Lower leg skin (tissue), 4 donors: Measurements from ENCODE around the gene RFTN2. TPM values are rescaled to one million over a fixed set of nuclear protein-coding genes. Genes with fewer than 3 reads are reported as not detected.

Experiments
- DNase-seq, 2 donors: peaks; one replicate each; pipeline ENCODE4 v3.0.0-alpha.2; 2019; ENCODE audit warnings: low spot score in 2 of 2
- H3K4me3 ChIP-seq: fragments of 200-600 bp; sonication (generic); 2 replicates; pipeline ENCODE4 v1.5.1; 2017; ENCODE audit warnings: mild to moderate bottlenecking, low read depth; ENCODE audit not compliant: poor library complexity, severe bottlenecking
- CTCF ChIP-seq, 3 donors: fragments of 450-650 bp; IDR thresholded peaks; one replicate each; pipeline ENCODE4 v1.5.1; 2016; ENCODE audit warnings: antibody characterized with exemption in 3 of 3, mild to moderate bottlenecking in 3 of 3, moderate library complexity in 2 of 3
- POLR2A ChIP-seq, 2 donors: fragments of 450-650 bp; IDR thresholded peaks; one replicate each; pipeline ENCODE4 v1.6.1; 2016 to 2017; ENCODE audit warnings: antibody characterized with exemption in 2 of 2, mild to moderate bottlenecking in 1 of 2, moderate library complexity in 1 of 2
- WGBS, 2 donors: methylation state at CpG; one replicate each; pipeline ENCODE4 v1.1.5; 2018; 5-methylcytosine and 5-hydroxymethylcytosine counted together
- intact Hi-C: fragments of 100-400 bp; cut with DNase I; formaldehyde crosslinking; loops from one replicate; pipeline ENCODE4 v1.15.0; 2023; ENCODE audit warnings: low total_unique reads
- total RNA-seq, 4 donors: library from RNA; depleted of rRNA; stranded (reverse); fragments of >200 nt; gene quantifications; one replicate each; pipeline ENCODE4 v1.1.0, GENCODE V29; 2016

Gene RFTN2
- total RNA-seq, 4 donors from 2014 or later = 1.5 to 6.5 (median 2.7) TPM

- intact Hi-C loops = no loop called here
- TF ChIP-seq POLR2A (IDR thresholded peaks at IDR 0.05) (no peak), CTCF (IDR thresholded peaks at IDR 0.05) (no peak)
- DNase-seq = no peak
- H3K4me3 ChIP-seq = no peak overlapping the region
Observed at GRCh38 chr2:197669077-197669476, 6.3 kb downstream of the RFTN2 start.

- intact Hi-C loops = no loop called here
- WGBS, 2 donors = 95 to 100% methylated on average over 3 of the region's 3 CpGs
- no peak for TF ChIP-seq POLR2A (IDR thresholded peaks at IDR 0.05)
- TF ChIP-seq CTCF (IDR thresholded peaks at IDR 0.05) = no peak
- no peak for DNase-seq
- H3K4me3 ChIP-seq = no peak overlapping the region
Observed at GRCh38 chr2:197668296-197668695, 7.1 kb downstream of the RFTN2 start.

GRCh38 chr2:197666277-197666676 lies 9.1 kb downstream of the RFTN2 start:
- DNase-seq = no peak
- no peak for TF ChIP-seq POLR2A (IDR thresholded peaks at IDR 0.05)
- no peak for TF ChIP-seq CTCF (IDR thresholded peaks at IDR 0.05)
- no peak overlapping the region for H3K4me3 ChIP-seq
- intact Hi-C loops = no loop called here

GRCh38 chr2:197661626-197662025 lies 13.8 kb downstream of the RFTN2 start:
- H3K4me3 ChIP-seq = no peak overlapping the region
- WGBS, 2 donors = 70 to 76% methylated on average over 3 of the region's 3 CpGs
- intact Hi-C loops = no loop called here
- DNase-seq = no peak
- TF ChIP-seq CTCF (IDR thresholded peaks at IDR 0.05) = no peak
- no peak for TF ChIP-seq POLR2A (IDR thresholded peaks at IDR 0.05)

GRCh38 chr2:197657562-197657961 lies 17.8 kb downstream of the RFTN2 start:
- intact Hi-C loops = loop anchor here (5.0 kb wide), 1 partner anchor 380 kb away; no protein-coding TSS in a partner anchor
- DNase-seq = no peak
- no peak for TF ChIP-seq CTCF (IDR thresholded peaks at IDR 0.05)
- no peak for TF ChIP-seq POLR2A (IDR thresholded peaks at IDR 0.05)
- no peak overlapping the region for H3K4me3 ChIP-seq

GRCh38 chr2:197647961-197648690 lies 27.3 kb downstream of the RFTN2 start:
- no peak overlapping the region for H3K4me3 ChIP-seq
- no peak for TF ChIP-seq POLR2A (IDR thresholded peaks at IDR 0.05)
- no peak for TF ChIP-seq CTCF (IDR thresholded peaks at IDR 0.05)
- no peak for DNase-seq
- 74 to 82% methylated on average over 3 of the region's 3 CpGs for WGBS, 2 donors
- intact Hi-C loops = no loop called here
